ENCODE data around the gene LIFR. TPM values are rescaled to one million over a fixed set of nuclear protein-coding genes. Genes with fewer than 3 reads are reported as not detected.

The LIFR gene
- total RNA-seq, 1 experiment from 2014 or later, result 7.8 TPM

DNA sequence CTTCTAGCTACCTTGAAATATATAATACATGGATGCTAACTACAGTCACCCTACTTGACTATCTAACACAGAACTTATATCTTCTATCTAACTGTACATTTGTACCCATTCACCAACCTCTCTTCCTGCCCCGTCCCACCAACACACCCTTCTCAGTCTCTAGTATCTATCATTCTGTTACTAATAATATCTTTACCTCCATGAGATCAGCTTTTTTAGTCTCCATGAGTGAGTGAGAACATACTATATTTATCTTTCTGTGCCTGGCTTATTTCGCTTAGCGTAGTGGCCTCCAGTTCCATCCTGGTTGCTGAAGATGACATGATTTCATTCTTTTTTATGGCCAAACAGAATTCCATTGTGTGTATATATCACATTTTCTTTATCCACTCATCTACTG, 37.0 kb downstream of the LIFR start:
- H3K27ac Mint-ChIP-seq, result no peak overlapping the region
- Histone ChIP-seq H3K4me1 (ENCODE audit: insufficient read depth, low read length) (no peaks in the 10 kb centered on the region; the same call in 1 of the 2 replicates), H3K4ac (ENCODE audit: low read depth, low read length) (no peak overlapping the region), H3T11ph (ENCODE audit: low read length) (no peak overlapping the region), H2BK120ac (ENCODE audit: low read depth, low read length, poor library complexity, severe bottlenecking) (no peak overlapping the region), H2BK5ac (ENCODE audit: insufficient read length, low read length) (no peak overlapping the region), H4K91ac (ENCODE audit: insufficient read length, low read depth, low read length) (no peak overlapping the region), H3K56ac (ENCODE audit: insufficient read length, low read depth, low read length) (no peak overlapping the region), H3K23me2 (ENCODE audit: insufficient read length, low read depth, low read length, poor library complexity, severe bottlenecking) (no peaks in the 10 kb centered on the region), H2AFZ (ENCODE audit: low read length) (no peak overlapping the region), H3K18ac (ENCODE audit: insufficient read length, low read depth, low read length) (no peak overlapping the region), H3K9me3 (ENCODE audit: control insufficient read depth, low read depth, low read length) (no peaks in the 10 kb centered on the region), H4K20me1 (ENCODE audit: control insufficient read depth, insufficient read depth, insufficient read length) (no peaks in the 10 kb centered on the region), H3K4me2 (ENCODE audit: insufficient read depth, insufficient read length, low read length) (no peak overlapping the region), H2BK12ac (ENCODE audit: insufficient read length, low read depth, low read length) (no peak overlapping the region), H3K27ac (ENCODE audit: insufficient read length, low read depth, low read length) (no peak overlapping the region), H3K27me3 (ENCODE audit: insufficient read depth, low read length) (no peaks in the 10 kb centered on the region), H3K14ac (ENCODE audit: insufficient read depth, low read length) (no peak overlapping the region), H4K8ac (replicated peaks; ENCODE audit: insufficient read length, low read depth, low read length) (no peak overlapping the region), H3K9ac (ENCODE audit: extremely low read depth, insufficient read length, low read length) (no peak overlapping the region), H3K79me2 (ENCODE audit: insufficient read depth, low read length) (no peaks in the 10 kb centered on the region), H2BK20ac (ENCODE audit: low read depth, low read length, poor library complexity, severe bottlenecking) (no peak overlapping the region), H3K79me1 (ENCODE audit: insufficient read depth, low read depth, low read length, poor library complexity, severe bottlenecking) (no peaks in the 10 kb centered on the region), H2BK15ac (ENCODE audit: low read depth, low read length) (no peak overlapping the region), H2AK5ac (ENCODE audit: insufficient read length, low read length) (no peak overlapping the region), H3K23ac (ENCODE audit: insufficient read length, low read depth, low read length) (no peak overlapping the region), H4K5ac (ENCODE audit: insufficient read length, low read depth, low read length) (no peak overlapping the region)
- peaks cover 0 to 5% of the 10 kb centered on the region in 2 experiments; a peak in 2 of 5 replicates for H3K9me3 Mint-ChIP-seq
- no peak for DNase-seq
- H3K4me1 Mint-ChIP-seq, result peaks cover 0 to 2% of the 10 kb centered on the region in 2 experiments; a peak in 1 of 4 replicates
- TF ChIP-seq, protein P1, sequence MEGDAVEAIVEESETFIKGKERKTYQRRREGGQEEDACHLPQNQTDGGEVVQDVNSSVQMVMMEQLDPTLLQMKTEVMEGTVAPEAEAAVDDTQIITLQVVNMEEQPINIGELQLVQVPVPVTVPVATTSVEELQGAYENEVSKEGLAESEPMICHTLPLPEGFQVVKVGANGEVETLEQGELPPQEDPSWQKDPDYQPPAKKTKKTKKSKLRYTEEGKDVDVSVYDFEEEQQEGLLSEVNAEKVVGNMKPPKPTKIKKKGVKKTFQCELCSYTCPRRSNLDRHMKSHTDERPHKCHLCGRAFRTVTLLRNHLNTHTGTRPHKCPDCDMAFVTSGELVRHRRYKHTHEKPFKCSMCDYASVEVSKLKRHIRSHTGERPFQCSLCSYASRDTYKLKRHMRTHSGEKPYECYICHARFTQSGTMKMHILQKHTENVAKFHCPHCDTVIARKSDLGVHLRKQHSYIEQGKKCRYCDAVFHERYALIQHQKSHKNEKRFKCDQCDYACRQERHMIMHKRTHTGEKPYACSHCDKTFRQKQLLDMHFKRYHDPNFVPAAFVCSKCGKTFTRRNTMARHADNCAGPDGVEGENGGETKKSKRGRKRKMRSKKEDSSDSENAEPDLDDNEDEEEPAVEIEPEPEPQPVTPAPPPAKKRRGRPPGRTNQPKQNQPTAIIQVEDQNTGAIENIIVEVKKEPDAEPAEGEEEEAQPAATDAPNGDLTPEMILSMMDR (conservative IDR thresholded peaks at IDR 0.05), result no peak
- H3K36me3 Mint-ChIP-seq (ENCODE audit: insufficient read depth in 1 of 3, low read depth in 3 of 3), result peaks cover 6 to 10% (median 7%) of the 10 kb centered on the region in 3 experiments
- no CpG with 5 or more reads among the region's 3 CpGs for WGBS (ENCODE audit: extremely low coverage, insufficient read length, low lambda C conversion rate)
- H3K27me3 Mint-ChIP-seq (ENCODE audit: low read depth), result no peaks in the 10 kb centered on the region
- H3K4me3 Mint-ChIP-seq, result no peak overlapping the region

All from H9 (cell line).